HG02973 (cell line): Measurements from ENCODE around the gene PPP1CA.

Experiments
- ATAC-seq: cut with Tn5 transposase; IDR thresholded peaks from one replicate; pipeline ENCODE4 v1.9.1; 2021; ENCODE audit warnings: moderate library complexity; ENCODE audit not compliant: unreplicated experiment

The PPP1CA gene

DNA sequence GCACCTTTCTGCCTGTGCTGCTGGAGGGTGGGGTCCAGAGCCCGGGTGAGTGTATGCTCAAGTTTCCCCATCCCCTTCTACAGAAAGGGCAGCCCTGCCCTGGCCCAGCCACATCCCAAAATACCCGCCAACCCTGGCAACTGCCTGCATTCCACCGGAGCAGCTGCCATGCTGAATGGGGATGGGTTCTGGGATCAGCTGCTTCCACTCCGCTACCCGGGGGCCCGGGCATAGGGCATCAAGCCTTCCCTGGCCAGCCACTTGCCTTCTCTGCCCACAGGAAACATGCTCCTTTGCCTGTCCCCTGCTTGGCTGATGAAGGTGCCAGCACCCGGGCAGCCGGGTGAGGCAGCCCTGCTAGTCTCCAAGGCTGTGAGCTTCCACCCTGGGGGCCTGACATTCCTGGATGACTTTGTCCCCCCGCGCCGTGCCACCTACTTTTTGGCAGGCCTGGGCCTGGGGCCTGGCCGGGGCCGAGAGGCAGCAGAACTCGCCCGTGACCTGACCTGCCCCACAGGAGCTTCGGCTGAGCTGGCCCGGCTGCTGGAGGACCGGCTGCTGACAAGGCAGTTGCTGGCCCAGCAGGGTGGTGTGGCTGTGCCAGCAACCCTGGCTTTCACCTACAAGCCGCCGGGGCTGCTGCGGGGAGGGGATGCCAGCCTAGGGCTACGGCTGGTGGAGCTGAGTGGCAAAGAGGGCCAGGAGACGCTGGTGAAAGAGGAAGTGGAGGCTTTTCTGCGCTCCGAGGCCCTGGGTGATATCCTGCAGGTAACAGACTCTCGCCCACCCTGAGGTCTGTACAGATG lies 17.0 kb upstream of the PPP1CA start:
- ATAC-seq, result no peak

DNA sequence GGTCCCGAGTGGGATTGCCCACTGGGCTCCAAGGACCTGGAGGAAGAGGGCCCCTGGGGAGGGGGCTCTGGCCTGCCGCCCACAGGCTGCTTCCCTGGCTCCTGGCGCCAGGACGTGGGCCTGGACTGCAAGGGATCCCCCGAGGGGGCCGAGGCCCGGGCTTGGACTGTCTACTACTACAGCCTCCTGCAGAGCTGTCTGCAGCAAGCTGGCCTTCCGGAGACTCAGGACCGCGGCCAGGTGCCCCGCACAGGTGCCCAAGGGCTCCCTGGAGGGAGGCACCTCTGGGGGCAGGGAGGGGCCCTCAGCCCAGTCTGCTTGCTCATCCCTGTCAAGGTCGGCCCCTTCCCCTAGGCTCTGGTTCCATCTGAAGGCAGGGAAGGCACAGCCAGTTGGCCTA lies 15.8 kb upstream of the PPP1CA start:
- ATAC-seq, result no peak

DNA sequence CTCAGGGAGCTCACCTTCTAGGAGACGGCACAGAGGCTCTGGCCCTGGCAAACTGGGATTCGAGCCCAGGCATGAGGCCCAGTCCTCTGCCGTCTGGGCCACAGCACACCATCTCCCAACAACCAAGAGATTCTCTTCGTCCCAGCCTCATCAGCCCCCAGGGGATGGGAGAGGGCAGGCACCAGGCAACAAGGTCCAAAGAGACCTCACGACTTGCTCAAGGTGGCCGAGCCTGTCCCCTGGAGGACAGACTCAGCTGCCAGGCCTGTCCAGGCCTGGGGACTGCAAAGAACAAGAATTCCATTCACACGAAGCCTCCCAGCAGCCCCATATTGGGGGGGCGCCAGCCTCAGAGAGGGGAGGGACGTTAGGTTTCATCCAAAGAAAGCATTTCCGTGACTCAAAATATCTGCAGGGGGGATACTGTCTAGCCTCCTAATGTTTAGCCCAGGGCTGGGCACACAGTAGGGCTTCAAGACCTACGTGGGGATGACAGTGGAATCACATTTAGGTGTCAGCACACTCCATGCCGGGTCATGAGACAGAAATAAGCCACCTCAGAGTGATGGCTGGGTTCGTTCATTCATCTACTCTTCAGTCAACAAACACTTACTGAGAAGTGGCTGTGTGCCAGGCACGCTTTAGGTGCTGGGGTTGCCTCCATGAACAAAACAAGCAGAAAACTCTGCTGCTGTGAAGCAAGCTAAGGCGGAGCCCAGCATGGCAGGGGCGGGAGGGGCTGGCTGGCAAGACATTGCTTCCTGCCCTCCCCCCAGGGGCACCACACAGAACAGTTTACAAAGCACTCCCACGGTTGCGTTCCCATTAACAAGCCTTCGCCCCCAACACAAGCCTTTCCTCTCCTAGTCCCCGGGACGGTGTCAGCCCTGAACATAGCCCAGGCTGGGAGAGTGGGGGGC lies 15.0 kb upstream of the PPP1CA start:
- ATAC-seq, result no peak

DNA sequence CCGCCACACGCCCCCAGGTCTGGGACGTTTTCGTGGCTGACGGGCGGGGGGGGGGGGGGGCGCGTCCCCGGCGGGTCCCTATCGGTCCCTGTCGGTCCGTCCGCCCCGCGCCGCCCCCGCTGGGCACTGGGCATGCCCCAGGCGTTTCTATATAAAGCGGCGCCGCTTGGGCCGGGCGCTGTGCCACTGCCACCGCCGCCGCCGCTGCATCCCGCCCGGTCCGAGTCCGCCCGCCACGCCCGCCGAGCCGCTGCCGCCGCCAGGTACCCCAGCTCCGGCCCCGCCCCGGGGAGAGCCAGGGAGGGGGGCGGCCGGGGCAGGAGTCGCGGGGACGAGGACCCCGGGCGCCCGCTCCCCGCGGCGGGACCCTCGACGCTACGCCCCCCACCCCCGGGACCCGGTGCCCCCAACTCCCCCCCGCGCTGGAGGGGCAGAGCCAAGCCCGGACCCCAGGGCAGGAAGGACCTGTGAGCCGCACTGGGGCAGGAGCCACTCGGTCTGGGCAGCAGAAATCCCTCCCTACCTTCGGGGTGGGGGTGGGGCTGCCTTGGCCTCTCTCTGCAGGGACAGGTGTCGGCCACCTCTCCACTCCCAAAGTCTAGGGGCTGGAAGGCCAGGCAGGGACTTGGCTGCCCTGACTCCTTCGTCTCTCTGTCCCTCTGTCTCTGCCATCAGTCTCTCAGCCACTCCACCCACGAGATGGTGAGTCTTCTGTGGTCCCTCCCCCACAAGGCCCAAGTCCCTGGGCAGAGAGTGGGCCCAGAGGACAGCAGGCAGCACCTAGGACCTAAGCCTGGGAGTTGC lies 14.0 kb upstream of the PPP1CA start, which contains the start of gene CARNS1:
CARNS1 (plus strand) TSS at position 178 of the 804 bp plus-strand sequence; CDS start at position 700, 522 bp downstream.
- ATAC-seq, result no peak

DNA sequence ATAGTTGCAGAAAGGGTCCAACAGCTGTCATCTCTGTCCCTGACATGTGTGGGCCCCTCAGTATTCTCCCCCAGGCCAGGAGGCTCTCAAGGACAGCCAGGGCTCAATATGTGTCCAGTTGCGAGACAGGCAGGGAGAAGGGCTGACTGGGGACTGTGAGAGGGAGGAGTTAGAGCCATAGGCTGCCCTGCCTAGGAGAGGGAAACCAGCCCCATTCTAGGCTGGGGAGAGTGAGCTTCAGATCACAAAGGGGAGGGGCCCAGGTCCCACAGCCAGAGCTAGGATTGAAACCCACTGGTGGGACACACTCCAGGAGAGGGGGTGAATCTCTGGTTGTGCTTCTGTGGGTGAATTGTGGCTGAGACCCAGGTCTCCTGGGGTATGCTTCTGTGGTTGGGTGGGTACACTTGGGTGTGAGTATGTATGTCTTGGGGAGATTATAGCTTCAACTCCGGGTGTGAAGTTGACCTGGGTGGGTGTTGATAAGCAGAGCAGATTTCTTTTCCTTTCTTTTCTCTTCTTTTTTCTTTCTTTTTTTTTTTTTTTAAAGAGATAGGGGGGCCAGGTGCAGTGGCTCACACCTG lies 11.7 kb upstream of the PPP1CA start:
- no peak for ATAC-seq

DNA sequence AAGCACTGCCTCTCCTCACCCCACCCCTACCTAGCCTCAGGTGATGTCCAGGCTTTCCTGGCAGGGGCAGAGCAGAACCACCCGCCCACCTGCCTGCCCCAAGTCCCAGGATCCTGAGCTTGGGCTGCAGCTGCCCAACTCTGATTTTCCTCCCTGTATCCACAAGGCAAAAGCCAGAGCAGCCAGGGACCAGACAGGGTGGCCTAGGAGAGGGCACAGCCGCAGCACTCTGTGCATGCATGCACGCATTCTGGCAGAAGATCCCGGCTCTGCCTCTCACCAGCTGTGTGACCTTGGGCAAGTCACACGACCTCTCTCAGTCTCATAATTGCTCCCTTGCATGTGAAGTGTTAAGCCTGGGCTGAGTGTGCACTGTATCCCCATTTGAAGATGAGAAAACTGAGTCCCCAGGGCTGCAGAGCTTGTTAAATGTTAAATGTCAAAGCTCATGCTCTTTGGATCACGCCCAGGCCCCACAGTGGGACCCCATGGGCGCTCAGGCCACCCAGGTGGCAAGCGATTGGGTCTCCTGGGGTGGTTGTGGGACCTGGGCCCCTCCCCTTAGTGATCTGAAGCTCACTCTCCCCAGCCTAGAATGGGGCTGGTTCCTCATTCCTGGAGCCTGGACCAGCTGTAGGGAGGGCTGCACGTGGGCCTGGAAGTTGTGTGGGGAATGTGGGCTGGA lies 11.0 kb upstream of the PPP1CA start:
- ATAC-seq, result no peak

DNA sequence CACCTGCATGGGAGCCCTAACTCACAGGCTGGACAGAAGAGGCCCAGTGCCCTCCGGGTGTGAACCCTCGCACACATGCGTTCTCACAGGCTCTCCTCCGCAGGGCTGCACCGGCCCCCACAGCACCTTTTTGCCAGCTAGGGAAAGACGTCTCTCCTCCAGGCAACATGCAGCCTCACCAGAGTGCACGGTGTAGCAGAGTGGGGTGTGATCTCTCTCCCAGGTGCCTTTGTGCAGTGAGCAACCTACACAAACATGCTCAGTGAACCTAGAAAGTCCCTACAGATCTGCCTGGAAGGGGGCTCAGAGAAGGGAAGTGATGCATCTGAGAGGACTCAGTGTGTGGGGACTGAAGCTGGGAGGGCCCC lies 10.1 kb upstream of the PPP1CA start:
- ATAC-seq, result no peak

DNA sequence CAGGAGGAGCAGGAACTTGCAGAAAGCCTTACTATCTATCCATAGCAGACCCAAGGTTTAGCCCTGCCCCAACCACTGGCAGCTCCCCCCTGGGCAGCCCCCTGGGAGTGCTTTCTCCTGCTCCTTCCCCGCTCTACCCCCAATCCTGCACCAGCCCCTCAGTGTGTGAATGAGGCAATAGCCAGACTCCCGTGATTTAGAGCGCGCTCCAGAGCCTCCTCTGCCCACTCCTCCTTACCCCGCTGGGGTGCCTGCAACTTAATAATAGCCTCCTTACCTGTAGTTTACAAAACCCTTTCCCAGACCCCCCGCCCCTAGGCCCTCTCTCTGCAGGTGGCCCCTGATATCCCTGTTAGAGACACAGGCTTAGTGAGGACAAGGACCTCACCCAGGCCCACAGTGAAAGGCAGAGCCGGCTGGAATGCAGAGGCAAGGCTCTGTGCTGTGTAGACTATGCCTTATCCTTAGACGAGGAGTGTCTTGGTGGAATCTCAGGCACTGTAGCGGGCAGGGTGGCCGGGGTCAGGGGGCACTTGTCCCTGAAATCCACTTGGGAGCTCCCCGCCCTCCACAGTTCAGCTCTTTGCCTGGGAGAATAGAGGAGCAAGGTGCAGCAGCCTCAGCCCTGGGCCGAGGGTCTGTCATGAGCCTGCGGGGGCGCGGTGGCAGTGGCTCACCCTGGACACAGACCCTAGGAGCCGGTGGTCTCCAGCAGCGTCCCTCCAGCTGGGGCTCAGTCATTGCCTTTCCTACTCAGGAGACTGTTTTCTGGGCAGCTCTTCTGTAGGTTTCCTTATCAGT lies 9.5 kb upstream of the PPP1CA start:
- no peak for ATAC-seq

DNA sequence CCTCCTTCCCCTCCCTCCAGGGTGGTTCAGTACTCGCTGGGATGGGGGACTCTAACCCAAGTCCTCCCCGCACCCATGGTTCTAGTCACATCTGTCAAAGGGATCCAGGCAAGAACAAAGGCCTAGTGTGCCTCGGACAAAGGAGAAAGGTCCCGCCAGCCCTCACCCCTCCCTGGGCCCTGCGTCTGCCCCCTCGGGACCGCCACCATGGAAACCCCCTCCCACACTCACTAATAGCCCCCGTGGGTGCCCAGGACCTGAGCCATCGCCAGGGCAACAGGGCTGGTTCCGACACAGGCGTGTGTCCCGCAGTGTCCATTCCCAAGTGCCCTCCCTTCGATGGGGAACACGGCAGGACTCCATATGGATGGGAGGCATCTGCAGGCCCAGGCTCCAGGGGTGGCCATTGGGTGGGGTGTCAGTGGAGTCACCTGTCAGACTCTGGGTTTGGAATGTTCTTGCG lies 8.7 kb upstream of the PPP1CA start:
- no peak for ATAC-seq

DNA sequence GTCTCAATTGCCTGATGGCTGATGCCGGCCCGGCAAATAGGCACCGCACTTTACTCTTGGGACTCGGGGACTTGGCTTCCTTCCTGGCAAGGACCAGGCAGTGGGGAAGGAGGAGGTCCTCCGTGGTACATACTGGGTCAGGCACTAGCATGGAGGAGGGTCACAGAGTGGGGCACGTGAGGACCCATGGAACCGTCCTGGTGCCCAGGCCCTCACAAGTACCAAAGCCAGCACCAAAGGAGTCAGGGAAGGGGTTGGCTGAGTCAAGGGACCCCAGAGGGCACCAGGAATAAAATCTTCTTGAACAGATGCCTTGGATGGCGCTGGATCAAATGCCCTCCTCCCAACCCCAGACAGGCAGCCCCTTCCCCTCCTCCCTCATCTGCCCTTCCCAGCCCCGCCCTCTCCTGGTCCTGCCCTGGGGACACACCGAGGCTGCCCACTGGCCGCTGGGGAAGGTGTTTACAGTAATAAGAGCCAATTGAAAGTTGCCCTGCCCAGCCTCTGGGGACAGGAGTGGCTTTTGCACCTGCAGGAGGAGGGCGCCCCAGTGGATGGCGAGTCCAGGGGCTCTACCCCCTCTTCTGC lies 8.2 kb upstream of the PPP1CA start:
- ATAC-seq, result no peak

DNA sequence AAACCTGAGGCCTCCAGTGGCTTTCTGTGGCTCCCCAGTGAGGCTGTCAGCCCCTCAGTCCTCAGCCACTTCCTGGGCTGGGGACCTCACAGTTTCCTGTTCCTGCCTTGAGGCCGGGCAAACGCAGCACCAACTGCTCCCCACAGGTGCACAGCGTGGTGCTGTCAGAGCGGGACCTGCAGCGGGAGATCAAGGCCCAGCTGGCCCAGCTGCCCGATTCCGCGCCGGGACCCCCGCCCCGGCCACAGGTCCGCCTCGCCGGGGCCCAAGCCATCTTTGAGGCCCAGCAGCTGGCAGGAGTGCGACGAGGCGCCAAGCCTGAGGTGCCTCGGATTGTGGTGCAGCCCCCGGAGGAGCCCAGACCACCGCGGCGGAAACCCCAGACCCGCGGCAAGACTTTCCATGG lies 7.6 kb upstream of the PPP1CA start:
- ATAC-seq, result no peak

DNA sequence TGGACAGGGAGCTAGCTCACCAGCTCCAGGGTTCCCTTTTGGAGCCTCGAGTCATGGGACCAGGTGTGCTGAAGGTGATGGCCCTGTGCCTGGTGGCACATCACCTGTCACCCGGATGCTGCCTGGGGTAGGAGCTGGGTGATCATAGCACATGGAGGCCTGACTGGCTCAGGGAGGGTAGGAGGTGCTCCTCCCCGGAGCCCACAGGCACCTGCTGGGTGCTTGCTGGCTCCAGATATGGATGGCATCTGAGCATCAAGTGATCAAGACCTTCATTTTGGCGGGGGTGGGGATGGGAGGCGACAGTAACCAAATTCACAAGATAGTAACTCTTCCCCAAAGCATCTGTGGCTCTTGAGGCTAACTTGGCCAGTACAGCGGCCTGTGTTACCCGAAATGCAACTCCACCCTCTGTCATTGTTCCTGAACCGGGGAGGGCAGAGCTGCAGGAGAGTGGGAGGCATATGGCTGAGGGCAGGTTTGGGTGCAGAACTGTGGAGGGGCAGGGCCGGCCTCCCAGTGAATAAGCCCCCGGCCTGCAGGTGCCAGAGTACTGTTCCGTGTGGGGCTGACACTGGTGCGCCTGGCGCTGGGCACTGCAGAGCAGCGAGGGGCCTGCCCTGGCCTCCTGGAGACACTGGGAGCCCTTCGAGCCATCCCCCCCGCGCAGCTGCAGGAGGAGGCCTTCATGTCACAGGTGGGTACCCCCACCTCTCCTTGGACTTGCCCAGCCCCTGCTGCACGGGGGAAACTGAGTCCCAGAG lies 7.0 kb upstream of the PPP1CA start:
- ATAC-seq, result no peak

DNA sequence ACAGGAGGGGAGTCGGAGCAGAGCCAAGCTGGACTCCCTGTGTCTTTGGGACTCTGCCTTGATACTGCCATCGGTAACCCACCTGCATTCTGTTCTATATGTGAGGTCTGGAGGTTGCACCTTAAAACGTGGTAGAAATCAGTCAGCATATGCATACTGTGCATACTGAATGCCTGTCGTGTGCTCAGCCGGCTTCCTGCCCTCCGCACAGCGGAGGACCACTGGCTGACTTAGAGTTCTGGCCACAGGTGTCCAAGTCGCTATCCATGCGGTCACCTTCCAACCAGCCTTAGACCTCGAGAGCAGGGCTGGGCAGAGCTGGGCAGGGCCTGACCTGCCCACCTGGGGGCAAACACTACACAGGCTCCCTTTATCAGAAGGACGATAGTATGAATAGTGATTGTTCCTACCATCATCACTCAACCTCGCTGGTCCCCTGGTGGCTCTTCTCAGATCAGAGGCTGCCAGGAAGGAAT lies 6.1 kb upstream of the PPP1CA start:
- no peak for ATAC-seq

DNA sequence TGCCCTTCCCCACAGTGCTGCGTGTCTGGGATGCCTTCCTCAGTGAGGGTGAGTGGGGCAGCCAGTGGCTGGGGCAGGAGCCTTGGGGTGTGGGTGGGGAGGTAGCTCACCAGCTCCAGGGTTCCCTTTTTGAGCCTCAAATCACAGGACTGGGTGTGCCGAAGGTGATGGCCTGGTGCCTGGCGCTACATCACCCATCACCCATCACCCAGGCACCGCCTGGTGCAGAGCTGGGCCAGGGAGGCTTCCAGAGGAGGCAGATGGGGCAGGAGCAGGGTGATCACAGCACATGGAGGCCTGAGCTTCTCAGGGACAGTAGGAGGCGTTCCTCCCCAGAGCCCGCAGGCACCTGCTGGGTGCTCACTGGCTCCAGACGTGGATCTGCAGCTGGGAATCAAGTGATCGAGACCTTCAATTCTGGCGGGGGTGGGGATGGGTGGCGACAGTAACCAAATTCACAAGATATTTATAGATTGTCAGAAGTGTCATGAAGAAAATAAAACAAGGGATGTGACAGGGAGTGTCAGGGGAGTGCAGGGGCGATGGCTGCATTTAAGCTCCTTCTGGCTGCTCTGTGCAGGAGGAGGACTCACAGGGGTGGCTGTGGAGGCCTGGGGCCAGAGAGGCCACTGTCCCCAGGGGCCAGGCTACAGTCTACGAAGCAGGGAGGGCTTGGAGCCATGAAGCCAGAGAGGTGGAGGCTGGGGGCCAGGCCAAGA lies 5.5 kb upstream of the PPP1CA start:
- ATAC-seq, result no peak

DNA sequence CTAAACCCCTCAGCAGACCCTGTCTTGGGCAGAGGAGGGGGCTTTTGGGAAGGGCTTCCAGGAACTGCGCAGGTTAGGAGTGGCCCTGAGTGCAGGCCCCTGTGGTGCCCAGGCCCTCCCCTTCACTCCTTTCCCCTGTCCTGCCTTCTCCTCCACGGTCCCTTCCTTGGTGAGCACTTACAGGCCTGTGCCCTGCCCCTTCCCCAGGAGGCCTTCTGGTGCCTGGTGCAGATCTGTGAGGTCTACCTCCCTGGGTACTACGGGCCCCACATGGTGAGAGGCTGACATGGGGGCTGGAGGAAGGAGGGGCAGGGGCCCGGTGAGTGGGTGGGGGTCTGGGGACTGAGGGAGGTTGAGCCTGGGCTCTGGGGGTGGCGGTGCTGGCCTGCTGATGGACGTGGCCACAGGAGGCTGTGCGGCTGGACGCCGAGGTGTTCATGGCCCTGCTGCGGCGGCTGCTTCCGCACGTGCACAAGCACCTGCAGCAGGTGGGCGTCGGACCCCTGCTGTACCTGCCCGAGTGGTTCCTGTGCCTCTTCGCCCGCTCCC lies 4.8 kb upstream of the PPP1CA start:
- no peak for ATAC-seq

DNA sequence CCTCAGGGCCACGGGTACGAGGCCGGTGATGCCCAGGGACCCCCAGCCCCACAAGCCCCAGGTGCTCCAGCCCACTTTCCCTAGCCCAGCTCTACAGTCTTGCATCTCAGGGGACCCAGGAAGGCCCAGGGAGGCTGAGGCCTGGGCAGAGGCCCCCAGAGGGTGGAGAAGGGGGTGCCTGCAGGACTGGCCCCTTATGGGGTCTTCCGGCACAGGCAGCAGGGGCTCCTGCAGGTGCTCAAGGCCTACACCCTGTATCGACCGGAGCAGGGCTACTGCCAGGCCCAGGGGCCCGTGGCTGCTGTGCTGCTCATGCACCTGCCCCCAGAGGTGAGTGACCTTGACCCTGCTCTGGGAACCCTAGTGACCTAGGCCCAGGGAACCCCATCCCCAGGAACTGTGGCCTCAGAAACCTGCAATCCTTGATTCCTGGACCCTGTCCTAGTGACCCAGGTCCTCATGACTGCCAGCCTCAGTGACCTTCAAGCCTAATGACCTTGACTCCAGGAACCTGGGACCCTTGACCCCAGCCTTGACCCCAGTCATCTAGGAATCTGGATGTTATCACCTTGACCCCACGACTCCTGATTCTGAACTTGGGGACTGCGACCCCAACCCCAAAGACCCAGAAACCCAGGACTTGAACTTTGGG lies 4.2 kb upstream of the PPP1CA start:
- no peak for ATAC-seq

DNA sequence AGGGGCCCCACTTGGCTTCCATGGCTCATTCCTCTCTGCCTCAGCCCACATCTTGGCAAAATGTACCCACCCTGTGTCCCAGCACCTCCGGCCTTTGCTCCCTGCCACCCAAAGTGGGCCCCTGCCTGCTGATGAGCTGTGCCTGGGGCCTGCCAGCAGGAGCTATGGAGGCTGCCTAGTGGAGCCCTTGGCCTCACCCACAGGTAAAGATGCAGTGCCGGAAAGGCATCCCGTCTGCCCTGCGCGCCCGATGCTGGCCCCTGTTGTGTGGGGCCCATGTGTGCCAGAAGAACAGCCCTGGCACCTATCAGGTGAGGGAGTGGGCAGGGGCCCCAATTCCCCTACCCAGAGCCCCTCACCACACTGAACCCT lies 3.5 kb upstream of the PPP1CA start:
- ATAC-seq, result no peak
